Omental fat pad (tissue), 4 donors: ENCODE measurements around the gene TMEFF2. TPM values are rescaled to one million over a fixed set of nuclear protein-coding genes. Genes with fewer than 3 reads are reported as not detected.
"Not testable (repeated sequence)": the region's sequence is repeated elsewhere in the genome, so short reads cannot be mapped to it uniquely, and the experiment has no call there.

ENCODE experiments used
- ATAC-seq: fragments of 150-250 bp; one replicate; pipeline ENCODE4 v1.9.1; 2016; ENCODE audit warnings: mild to moderate bottlenecking, moderate library complexity; ENCODE audit not compliant: low FRiP score
- DNase-seq: peaks from one replicate; pipeline ENCODE4 v3.0.0-alpha.2; 2019; ENCODE audit warnings: low spot score
- CTCF ChIP-seq, 3 donors: fragments of 450-650 bp; IDR thresholded peaks; one replicate each; pipeline ENCODE4 v1.5.1; 2016 to 2017; ENCODE audit warnings: antibody characterized with exemption in 3 of 3, mild to moderate bottlenecking in 3 of 3, moderate library complexity in 2 of 3
- total RNA-seq, 4 donors: library from RNA; depleted of rRNA; stranded (reverse); fragments of >200 nt; gene quantifications; one replicate each; pipeline ENCODE4 v1.1.0, GENCODE V29; 2016

The TMEFF2 gene
- total RNA-seq, 4 donors from 2014 or later, result not detected

GRCh38 chr2:192137451-192137850 lies 57.3 kb downstream of the TMEFF2 start:
- no peak for TF ChIP-seq CTCF (IDR thresholded peaks at IDR 0.05)
- no peak for ATAC-seq
- no peak for DNase-seq

- not testable (repeated sequence) for ATAC-seq
Observed at GRCh38 chr2:192132604-192133003, 62.1 kb downstream of the TMEFF2 start.

GRCh38 chr2:192130312-192130711 lies 64.4 kb downstream of the TMEFF2 start:
- not testable (repeated sequence) for DNase-seq, ATAC-seq

More at GRCh38 chr2:192132604-192133003, 62.1 kb downstream of the TMEFF2 start:
- DNase-seq, result not testable (repeated sequence)

- no peak for TF ChIP-seq CTCF (IDR thresholded peaks at IDR 0.05)
- DNase-seq (no peak), ATAC-seq (peak; percentile 54)
Observed at GRCh38 chr2:192128655-192129054, 66.1 kb downstream of the TMEFF2 start.

GRCh38 chr2:192127434-192127833 lies 67.3 kb downstream of the TMEFF2 start:
- ATAC-seq (no peak), DNase-seq (no peak)
- no peak for TF ChIP-seq CTCF (IDR thresholded peaks at IDR 0.05)

- ATAC-seq (no peak), DNase-seq (no peak)
- TF ChIP-seq CTCF (IDR thresholded peaks at IDR 0.05), result no peak
Observed at GRCh38 chr2:192126912-192127311, 67.8 kb downstream of the TMEFF2 start.

- DNase-seq (no peak), ATAC-seq (no peak)
- TF ChIP-seq CTCF (IDR thresholded peaks at IDR 0.05), result no peak
Observed at GRCh38 chr2:192126426-192126825, 68.3 kb downstream of the TMEFF2 start.

GRCh38 chr2:192124571-192124970 lies 70.2 kb downstream of the TMEFF2 start:
- TF ChIP-seq CTCF (IDR thresholded peaks at IDR 0.05), result no peak
- no peak for DNase-seq
- ATAC-seq, result no peak
